ENCODE measurements around the gene FEM1B. TPM values are rescaled to one million over a fixed set of nuclear protein-coding genes. Genes with fewer than 3 reads are reported as not detected.

The FEM1B gene
- total RNA-seq, 1 donor from 2014 or later: 46.7 TPM

- intact Hi-C loops (cut with micrococcal nuclease): no loop called here
- no peak overlapping the region for H3K27ac ChIP-seq (replicated peaks)
- no peak for DNase-seq
- no peaks in the 10 kb centered on the region for H3K9me3 ChIP-seq (replicated peaks)
- H3K27me3 ChIP-seq (ENCODE audit: low read depth): no peaks in the 10 kb centered on the region
- H3K36me3 ChIP-seq: no peaks in the 10 kb centered on the region
- TF ChIP-seq, protein P1, sequence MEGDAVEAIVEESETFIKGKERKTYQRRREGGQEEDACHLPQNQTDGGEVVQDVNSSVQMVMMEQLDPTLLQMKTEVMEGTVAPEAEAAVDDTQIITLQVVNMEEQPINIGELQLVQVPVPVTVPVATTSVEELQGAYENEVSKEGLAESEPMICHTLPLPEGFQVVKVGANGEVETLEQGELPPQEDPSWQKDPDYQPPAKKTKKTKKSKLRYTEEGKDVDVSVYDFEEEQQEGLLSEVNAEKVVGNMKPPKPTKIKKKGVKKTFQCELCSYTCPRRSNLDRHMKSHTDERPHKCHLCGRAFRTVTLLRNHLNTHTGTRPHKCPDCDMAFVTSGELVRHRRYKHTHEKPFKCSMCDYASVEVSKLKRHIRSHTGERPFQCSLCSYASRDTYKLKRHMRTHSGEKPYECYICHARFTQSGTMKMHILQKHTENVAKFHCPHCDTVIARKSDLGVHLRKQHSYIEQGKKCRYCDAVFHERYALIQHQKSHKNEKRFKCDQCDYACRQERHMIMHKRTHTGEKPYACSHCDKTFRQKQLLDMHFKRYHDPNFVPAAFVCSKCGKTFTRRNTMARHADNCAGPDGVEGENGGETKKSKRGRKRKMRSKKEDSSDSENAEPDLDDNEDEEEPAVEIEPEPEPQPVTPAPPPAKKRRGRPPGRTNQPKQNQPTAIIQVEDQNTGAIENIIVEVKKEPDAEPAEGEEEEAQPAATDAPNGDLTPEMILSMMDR (IDR thresholded peaks at IDR 0.05; ENCODE audit: borderline replicate concordance): no peak
- H3K4me1 ChIP-seq: peaks cover 29% of the 10 kb centered on the region
- no peak overlapping the region for H3K4me3 ChIP-seq
These were observed 23.8 kb downstream of the FEM1B start for GRCh38 chr15:68301301-68301700.

DNA sequence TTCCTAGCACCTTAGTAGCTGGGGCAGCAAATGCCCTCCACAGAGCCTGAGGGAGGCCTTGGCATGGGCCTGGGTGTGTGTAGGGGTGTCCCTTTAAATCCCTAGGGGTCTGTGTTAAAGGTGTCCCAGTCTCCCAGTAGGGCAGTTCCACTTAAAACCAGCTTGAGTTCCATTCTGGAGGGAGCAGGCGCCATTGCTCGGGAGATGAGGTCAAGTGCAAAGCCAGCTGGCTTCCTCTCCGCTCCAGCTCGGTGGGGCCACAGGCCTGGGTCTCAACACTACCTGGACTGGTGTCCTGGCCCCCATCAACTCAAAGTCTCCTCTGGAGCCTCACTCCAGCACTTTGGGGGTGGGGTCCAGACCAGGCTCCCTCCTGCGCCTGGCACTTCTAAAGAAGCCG lies 25.2 kb downstream of the FEM1B start:
- TF ChIP-seq, protein P1 (IDR thresholded peaks at IDR 0.05; ENCODE audit: borderline replicate concordance): no peak
- H3K4me3 ChIP-seq: no peak overlapping the region
- H3K4me1 ChIP-seq: peaks cover 25% of the 10 kb centered on the region
- H3K36me3 ChIP-seq: no peaks in the 10 kb centered on the region
- no peak for DNase-seq
- intact Hi-C loops (cut with micrococcal nuclease): no loop called here
- no peak overlapping the region for H3K27ac ChIP-seq (replicated peaks)
- no peaks in the 10 kb centered on the region for H3K9me3 ChIP-seq (replicated peaks)
- H3K27me3 ChIP-seq (ENCODE audit: low read depth): no peaks in the 10 kb centered on the region

GRCh38 chr15:68303134-68303533 lies 25.6 kb downstream of the FEM1B start:
- Histone ChIP-seq H3K9me3 (replicated peaks) (no peaks in the 10 kb centered on the region), H3K27ac (replicated peaks) (no peak overlapping the region), H3K27me3 (ENCODE audit: low read depth) (no peaks in the 10 kb centered on the region), H3K36me3 (no peaks in the 10 kb centered on the region), H3K4me1 (peaks cover 25% of the 10 kb centered on the region), H3K4me3 (no peak overlapping the region)
- DNase-seq: no peak
- TF ChIP-seq, protein P1 (IDR thresholded peaks at IDR 0.05; ENCODE audit: borderline replicate concordance): no peak
- intact Hi-C loops (cut with micrococcal nuclease): no loop called here

GRCh38 chr15:68303560-68304436 lies 26.3 kb downstream of the FEM1B start:
- no peaks in the 10 kb centered on the region for H3K36me3 ChIP-seq
- H3K27ac ChIP-seq (replicated peaks): no peak overlapping the region
- peaks cover 18% of the 10 kb centered on the region for H3K4me1 ChIP-seq
- H3K4me3 ChIP-seq: no peak overlapping the region
- H3K9me3 ChIP-seq (replicated peaks): no peaks in the 10 kb centered on the region
- TF ChIP-seq, protein P1 (IDR thresholded peaks at IDR 0.05; ENCODE audit: borderline replicate concordance): no peak
- no peaks in the 10 kb centered on the region for H3K27me3 ChIP-seq (ENCODE audit: low read depth)
- no peak for DNase-seq
- intact Hi-C loops (cut with micrococcal nuclease): no loop called here

DNA sequence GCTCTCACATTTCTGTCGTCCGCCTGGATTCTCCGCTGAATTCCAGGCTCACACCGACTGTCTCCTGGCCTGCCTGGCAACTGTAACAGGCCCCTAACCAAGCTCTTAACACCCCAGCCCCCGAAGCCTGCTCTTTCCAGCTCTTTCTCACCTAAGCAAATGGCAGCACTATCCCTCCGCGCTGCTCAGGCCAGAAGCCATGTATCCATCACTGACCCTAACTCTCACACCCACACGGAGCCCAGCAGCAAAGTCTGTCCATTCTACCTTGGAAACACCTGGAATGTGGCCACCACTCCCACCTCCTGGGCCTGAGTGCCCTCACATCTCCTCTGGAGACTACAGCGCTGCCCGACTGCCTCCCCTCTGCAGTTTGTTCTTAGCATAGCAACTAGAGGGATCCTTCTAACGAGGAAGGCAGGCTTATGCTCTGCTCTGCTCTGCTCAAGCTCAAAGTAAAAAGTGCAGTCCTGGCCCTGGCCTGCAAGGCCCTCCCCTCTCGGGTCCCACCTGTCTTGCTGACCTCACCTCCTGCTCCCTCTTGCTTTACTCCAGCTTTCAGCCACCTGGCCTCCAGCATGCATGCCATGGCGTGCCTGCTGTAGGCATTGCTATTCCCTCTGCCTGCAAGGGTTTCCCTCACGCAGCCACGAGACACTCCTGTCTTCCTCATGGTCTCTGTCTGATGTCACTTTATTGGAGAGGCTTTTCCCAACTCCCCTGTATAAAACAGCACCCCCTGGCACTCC lies 27.2 kb downstream of the FEM1B start:
- H3K4me1 ChIP-seq: peaks cover 8% of the 10 kb centered on the region
- intact Hi-C loops (cut with micrococcal nuclease): loop anchor here (5.0 kb wide), 2 partner anchors 78 to 243 kb away; no protein-coding TSS in a partner anchor
- no peak overlapping the region for H3K27ac ChIP-seq (replicated peaks)
- no peak overlapping the region for H3K4me3 ChIP-seq
- DNase-seq: no peak
- TF ChIP-seq, protein P1 (IDR thresholded peaks at IDR 0.05; ENCODE audit: borderline replicate concordance): no peak
- H3K36me3 ChIP-seq: no peaks in the 10 kb centered on the region
- H3K27me3 ChIP-seq (ENCODE audit: low read depth): no peaks in the 10 kb centered on the region
- H3K9me3 ChIP-seq (replicated peaks): no peaks in the 10 kb centered on the region
